GM20000 (cell line): ENCODE results near the gene MMP10.

Experiments
- DNase-seq: peaks from one replicate; pipeline ENCODE4 v3.0.0; 2012; ENCODE audit warnings: low spot score
- CTCF ChIP-seq: IDR thresholded peaks from 2 replicates; pipeline ENCODE4 v1.5.1; 2012; ENCODE audit warnings: mild to moderate bottlenecking, control low read depth; ENCODE audit errors: extremely low read depth, missing control alignments

The MMP10 gene

DNA sequence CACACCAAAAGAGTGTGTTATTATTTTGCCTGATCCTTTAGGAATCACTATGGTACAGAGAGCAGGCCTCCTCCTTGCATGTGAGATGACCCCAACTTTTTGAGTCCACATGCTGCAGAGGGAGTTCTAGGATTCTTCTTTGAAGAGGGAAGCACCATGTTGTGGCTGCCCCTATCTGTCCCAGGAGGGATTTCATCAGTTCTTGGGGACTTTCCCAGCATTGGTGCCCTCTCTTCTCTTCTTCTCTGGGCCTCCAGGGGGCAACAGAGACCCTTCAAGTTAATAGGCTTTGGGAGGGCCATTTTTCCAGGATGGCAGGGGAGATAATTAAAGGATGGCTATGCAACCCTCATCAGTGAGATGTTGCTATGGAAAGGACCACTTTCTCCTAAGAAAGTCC, 14.0 kb upstream of the MMP10 start:
- peak; percentile 34 for TF ChIP-seq CTCF
- peak; percentile 52 for DNase-seq

- no peak for DNase-seq
These were observed 13.4 kb upstream of the MMP10 start for GRCh38 chr11:102793677-102794290.

GRCh38 chr11:102792604-102793003, 12.2 kb upstream of the MMP10 start:
- no peak for DNase-seq
- TF ChIP-seq CTCF: no peak

More at GRCh38 chr11:102793677-102794290, 13.4 kb upstream of the MMP10 start:
- no peak for TF ChIP-seq CTCF

DNA sequence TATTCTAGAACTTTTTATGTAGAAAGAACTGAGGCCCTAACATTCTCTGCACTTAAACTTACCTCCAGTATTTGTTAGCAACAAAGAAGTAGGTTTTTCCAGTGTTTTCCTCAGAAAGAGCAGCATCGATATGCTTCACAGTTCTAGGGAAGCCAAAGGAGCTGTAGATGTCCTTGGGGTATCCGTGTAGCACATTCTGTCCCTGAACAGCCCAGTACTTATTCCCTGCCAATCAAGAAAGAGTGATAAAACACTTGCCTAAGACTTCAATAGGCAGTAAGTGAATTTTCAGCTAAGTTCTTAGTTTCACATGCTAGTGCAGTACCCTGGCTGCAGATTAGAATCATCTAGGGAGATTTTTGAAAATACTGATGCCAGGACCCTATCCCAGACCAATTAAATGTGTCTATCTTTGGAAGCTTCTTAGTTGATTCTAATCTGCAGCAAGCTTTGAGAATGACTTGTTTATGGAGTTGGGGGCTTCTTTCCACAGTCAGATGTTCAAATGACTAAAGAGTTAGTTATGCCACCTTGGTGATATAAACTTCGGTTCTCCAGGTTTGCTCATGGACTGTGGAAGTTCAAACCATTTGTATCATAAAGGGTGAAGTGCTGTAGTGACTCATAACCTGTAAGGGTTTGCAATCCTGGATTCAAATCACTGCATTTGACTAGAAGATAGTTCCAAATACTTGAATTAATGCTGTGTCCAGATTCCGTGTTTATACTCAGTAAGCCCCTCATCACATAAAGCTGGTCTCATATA, 11.0 kb upstream of the MMP10 start:
- no peak for TF ChIP-seq CTCF
- DNase-seq: no peak

- no peak for TF ChIP-seq CTCF
- DNase-seq: no peak
These were observed 8.0 kb upstream of the MMP10 start for GRCh38 chr11:102788334-102788995.

DNA sequence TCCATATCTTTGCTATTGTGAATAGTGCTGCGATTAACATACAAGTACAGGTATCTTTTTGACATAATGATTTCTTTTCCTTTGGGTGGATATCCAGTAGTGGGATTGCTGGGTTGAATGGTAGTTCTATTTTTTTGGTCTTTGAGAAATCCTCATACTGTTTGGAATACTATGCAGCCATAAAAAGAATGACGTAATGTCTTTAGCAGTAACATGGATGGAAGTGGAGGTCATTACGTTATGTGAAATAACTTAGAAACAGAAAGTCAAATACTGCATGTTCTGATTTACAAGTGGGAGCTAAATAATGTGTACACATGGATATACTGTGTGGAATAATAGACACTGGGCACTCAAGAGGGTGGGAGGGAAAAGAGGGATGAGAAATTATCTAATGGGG, 4.0 kb upstream of the MMP10 start:
- no peak for DNase-seq
- TF ChIP-seq CTCF: no peak

DNA sequence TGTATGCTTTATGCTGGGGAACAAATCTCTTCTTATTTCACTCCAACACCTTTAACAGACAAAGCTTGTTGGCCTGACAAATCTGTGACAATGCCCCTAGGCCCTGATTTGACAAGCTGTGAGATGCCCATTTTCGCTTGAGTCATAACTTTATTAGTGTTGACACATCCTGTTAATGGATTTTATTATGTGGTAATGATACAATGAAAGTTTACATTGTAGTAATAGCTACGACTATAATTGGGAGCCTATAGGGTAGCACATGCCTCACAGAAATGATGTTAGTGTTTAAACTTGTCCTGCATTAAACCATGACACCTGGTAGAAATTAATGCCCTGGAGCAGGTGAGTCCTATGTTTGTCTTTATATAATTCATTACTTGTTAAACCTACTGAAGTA, 3.3 kb upstream of the MMP10 start:
- no peak for TF ChIP-seq CTCF
- no peak for DNase-seq
